ENCODE measurements around the gene MYCBPAP. TPM values are rescaled to one million over a fixed set of nuclear protein-coding genes. Genes with fewer than 3 reads are reported as not detected.

MYCBPAP gene
- total RNA-seq, 1 experiment from 2014 or later, result 0.52 TPM

DNA sequence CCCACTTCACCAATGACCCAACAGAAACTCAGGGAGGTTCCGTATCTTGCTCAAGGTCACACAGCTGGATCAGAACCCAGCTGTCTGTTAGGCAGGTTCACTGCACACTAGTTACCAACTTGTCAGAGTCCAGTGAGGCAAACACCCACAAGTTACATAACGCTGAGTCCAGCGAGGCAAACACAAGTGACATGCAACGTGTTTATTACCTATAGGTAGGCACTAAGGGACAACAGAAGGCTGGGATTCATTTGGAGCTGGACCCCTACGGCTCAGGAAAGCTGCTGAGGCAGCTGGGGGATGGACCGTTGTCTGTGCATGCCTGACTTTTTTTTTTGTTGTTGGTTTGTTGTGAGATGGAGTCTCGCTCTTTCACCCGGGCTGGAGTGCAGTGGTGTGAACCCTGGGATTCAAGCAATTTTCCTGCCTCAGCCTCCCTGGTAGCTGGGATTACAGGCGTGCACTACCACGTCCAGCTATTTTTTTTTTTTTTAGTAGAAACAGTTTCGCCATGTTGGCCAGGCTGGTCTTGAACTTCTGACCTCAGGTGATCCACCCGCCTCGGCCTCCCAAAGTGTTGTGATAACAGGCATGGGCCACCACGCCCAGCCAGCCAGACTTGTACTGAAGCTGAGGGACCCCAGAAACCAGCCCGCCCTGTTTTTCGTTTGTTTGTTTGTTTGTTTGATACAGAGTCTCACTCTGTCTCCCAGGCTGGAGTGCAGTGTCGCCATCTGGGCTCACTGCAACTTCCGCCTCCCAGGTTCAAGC, 31.5 kb upstream of the MYCBPAP start:
- intact Hi-C loops (cut with micrococcal nuclease; ENCODE audit: unreplicated experiment), result loop anchor here (5.0 kb wide), 2 partner anchors 34 to 54 kb away; no protein-coding TSS in a partner anchor
- no TSS peak for BruUV-seq (replicated peaks)
- Mint-ChIP-seq H3K9me3 (ENCODE audit: low read depth, unreplicated experiment) (no peaks in the 10 kb centered on the region), H3K27me3 (ENCODE audit: unreplicated experiment) (no peaks in the 10 kb centered on the region), H3K4me1 (ENCODE audit: low read depth, unreplicated experiment) (peaks cover 34% of the 10 kb centered on the region), H3K27ac (ENCODE audit: unreplicated experiment) (peak overlapping the region; percentile 1), H3K36me3 (ENCODE audit: insufficient read depth, unreplicated experiment) (peaks cover 60% of the 10 kb centered on the region), H3K4me3 (ENCODE audit: low read depth, unreplicated experiment) (no peak overlapping the region)
- CTCF ChIA-PET, result no interaction called here
- no peak for DNase-seq
- TF ChIP-seq, protein P1, sequence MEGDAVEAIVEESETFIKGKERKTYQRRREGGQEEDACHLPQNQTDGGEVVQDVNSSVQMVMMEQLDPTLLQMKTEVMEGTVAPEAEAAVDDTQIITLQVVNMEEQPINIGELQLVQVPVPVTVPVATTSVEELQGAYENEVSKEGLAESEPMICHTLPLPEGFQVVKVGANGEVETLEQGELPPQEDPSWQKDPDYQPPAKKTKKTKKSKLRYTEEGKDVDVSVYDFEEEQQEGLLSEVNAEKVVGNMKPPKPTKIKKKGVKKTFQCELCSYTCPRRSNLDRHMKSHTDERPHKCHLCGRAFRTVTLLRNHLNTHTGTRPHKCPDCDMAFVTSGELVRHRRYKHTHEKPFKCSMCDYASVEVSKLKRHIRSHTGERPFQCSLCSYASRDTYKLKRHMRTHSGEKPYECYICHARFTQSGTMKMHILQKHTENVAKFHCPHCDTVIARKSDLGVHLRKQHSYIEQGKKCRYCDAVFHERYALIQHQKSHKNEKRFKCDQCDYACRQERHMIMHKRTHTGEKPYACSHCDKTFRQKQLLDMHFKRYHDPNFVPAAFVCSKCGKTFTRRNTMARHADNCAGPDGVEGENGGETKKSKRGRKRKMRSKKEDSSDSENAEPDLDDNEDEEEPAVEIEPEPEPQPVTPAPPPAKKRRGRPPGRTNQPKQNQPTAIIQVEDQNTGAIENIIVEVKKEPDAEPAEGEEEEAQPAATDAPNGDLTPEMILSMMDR (IDR thresholded peaks at IDR 0.05; ENCODE audit: unreplicated experiment), result no peak

DNA sequence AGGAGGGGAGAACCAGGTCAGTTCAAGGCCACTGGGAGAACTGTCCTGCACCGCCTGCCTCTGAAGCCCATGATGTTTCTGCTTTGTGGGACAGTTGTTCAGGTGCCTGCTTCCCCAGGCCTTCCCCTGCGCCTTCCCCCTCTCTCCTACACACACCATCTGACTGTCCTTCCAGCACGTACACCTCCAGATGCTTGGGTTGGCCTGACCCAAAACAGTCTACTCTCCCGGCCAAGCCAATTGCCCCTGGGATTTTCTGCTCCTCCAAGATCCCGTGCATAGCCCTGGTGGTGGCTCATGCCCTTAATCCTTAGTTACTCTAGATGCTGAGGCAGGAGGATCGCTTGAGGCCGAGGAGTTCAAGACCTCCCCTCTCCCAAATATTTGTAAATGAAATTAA, 30.3 kb upstream of the MYCBPAP start:
- H3K9me3 Mint-ChIP-seq (ENCODE audit: low read depth, unreplicated experiment), result no peaks in the 10 kb centered on the region
- intact Hi-C loops (cut with micrococcal nuclease; ENCODE audit: unreplicated experiment), result loop anchor here (2.0 to 5.0 kb wide), 4 partner anchors 36 to 277 kb away; partner anchors contain the start of genes COL1A1 and LRRC59
- TF ChIP-seq, protein P1 (IDR thresholded peaks at IDR 0.05; ENCODE audit: unreplicated experiment), result no peak
- BruUV-seq (replicated peaks), result no TSS peak
- no peak for DNase-seq
- peak overlapping the region; percentile 65 for H3K4me3 Mint-ChIP-seq (ENCODE audit: low read depth, unreplicated experiment)
- peaks cover 42% of the 10 kb centered on the region for H3K4me1 Mint-ChIP-seq (ENCODE audit: low read depth, unreplicated experiment)
- H3K36me3 Mint-ChIP-seq (ENCODE audit: insufficient read depth, unreplicated experiment), result peaks cover 54% of the 10 kb centered on the region
- CTCF ChIA-PET, result interaction anchor here (0.6 to 2.1 kb wide), 6 partner anchors 27 to 278 kb away, joined by 3 to 28 read pairs (median 4); partner anchors contain the start of gene LRRC59
- H3K27me3 Mint-ChIP-seq (ENCODE audit: unreplicated experiment), result no peaks in the 10 kb centered on the region
- H3K27ac Mint-ChIP-seq (ENCODE audit: unreplicated experiment), result peak overlapping the region; percentile 87

- Mint-ChIP-seq H3K9me3 (ENCODE audit: low read depth, unreplicated experiment) (no peaks in the 10 kb centered on the region), H3K4me1 (ENCODE audit: low read depth, unreplicated experiment) (peaks cover 45% of the 10 kb centered on the region), H3K4me3 (ENCODE audit: low read depth, unreplicated experiment) (peak within 1 kb of the TSS; percentile 65), H3K36me3 (ENCODE audit: insufficient read depth, unreplicated experiment) (peaks cover 50% of the 10 kb centered on the region), H3K27ac (ENCODE audit: unreplicated experiment) (peak within 1 kb of the TSS; percentile 87), H3K27me3 (ENCODE audit: unreplicated experiment) (no peaks in the 10 kb centered on the region)
- BruUV-seq (replicated peaks), result no TSS peak
- TF ChIP-seq, protein P1 (IDR thresholded peaks at IDR 0.05; ENCODE audit: unreplicated experiment), result peak; percentile 96
- intact Hi-C loops (cut with micrococcal nuclease; ENCODE audit: unreplicated experiment), result loop anchor here (1.0 to 5.0 kb wide), 5 partner anchors 36 to 278 kb away; partner anchors contain the start of genes COL1A1 and LRRC59
- CTCF ChIA-PET, result interaction anchor here (0.6 to 2.1 kb wide), 20 partner anchors 11 to 278 kb away, joined by 3 to 28 read pairs (median 4); partner anchors contain the start of genes ACSF2, EPN3 and LRRC59
- DNase-seq, result peak; percentile 96
These were observed 29.6 kb upstream of the MYCBPAP start, which contains the start of gene RSAD1 for GRCh38 chr17:50478391-50479381. Gene RSAD1 (plus strand): TSS chr17:50478860. CDS start chr17:50478885, 25 bp downstream.
